Measurements from ENCODE around the gene STARD5.
A peak's percentile ranks its signal among the peaks of the same experiment; 100 is the strongest.

The STARD5 gene

DNA sequence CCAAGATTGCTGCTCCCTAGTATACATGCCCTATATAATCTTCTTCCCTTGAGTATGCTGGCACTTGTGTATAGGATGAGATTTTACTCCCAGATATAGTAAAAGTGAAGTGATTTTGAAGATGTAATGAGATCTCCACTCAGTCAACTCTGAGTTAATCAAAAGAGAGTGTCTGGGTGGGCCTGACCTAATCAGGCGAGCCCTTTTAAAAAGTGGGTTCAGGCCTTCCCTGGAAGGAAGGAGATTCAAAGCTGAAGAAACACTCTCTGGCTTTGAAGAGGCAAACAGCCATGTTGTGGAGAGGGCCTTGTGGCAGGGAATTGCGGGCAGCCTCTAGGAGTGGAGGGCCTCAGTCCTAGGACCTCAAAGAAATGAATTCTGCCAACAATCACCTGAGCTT lies 5.5 kb upstream of the STARD5 start:
- H4K8ac ChIP-seq (ENCODE audit: low read length) = no peak overlapping the region
- H3K4me2 ChIP-seq (ENCODE audit: low read length, poor library complexity, severe bottlenecking) = no peak overlapping the region
- H3K27ac ChIP-seq (ENCODE audit: low read length, poor library complexity, severe bottlenecking) = no peak overlapping the region
- WGBS = 93% methylated on average over 2 of the region's 2 CpGs
- H2AFZ ChIP-seq (ENCODE audit: low read depth, low read length) = no peak overlapping the region
- H3K23ac ChIP-seq (ENCODE audit: low read length in 2 of 2) = no peak overlapping the region
- H3K9me3 ChIP-seq (ENCODE audit: control insufficient read depth, low read length) = no peaks in the 10 kb centered on the region
- no peak overlapping the region for H2BK120ac ChIP-seq (ENCODE audit: low read depth, low read length)
- H3K9ac ChIP-seq (ENCODE audit: low read length) = no peak overlapping the region
- H3K4me1 ChIP-seq (ENCODE audit: control insufficient read depth, insufficient read depth, low read depth, low read length) = peaks cover 13% of the 10 kb centered on the region
- no peak overlapping the region for H3K14ac ChIP-seq (ENCODE audit: low read length in 2 of 2)
- H4K91ac ChIP-seq (ENCODE audit: low read length) = no peak overlapping the region
- no peak for DNase-seq
- peak overlapping the region; percentile 66 for H2AK5ac ChIP-seq (ENCODE audit: low read length, severe bottlenecking)
- H3K27me3 ChIP-seq (ENCODE audit: control insufficient read depth in 1 of 2, insufficient read depth in 1 of 2, low read length in 2 of 2) = peaks cover 0 to 5% of the 10 kb centered on the region in 2 experiments
- H2BK12ac ChIP-seq (ENCODE audit: low read length in 2 of 2) = no peak overlapping the region
- no peak overlapping the region for H3K18ac ChIP-seq (ENCODE audit: low read depth in 1 of 2, low read length in 2 of 2)
- no peak overlapping the region for H2BK15ac ChIP-seq (ENCODE audit: low read depth, poor library complexity, severe bottlenecking)
- no peak overlapping the region for H2BK5ac ChIP-seq (ENCODE audit: low read depth, low read length, poor library complexity, severe bottlenecking)
- H3K4ac ChIP-seq (ENCODE audit: low read depth in 1 of 2, low read length in 2 of 2) = no peak overlapping the region
- peaks cover 5% of the 10 kb centered on the region for H3K79me1 ChIP-seq (replicated peaks; ENCODE audit: low read length, poor library complexity, severe bottlenecking)
- peaks cover 0 to 4% of the 10 kb centered on the region in 2 experiments for H3K36me3 ChIP-seq (ENCODE audit: control insufficient read depth in 1 of 2, insufficient read depth in 2 of 2, low read depth in 1 of 2, low read length in 2 of 2)
- H3K4me3 ChIP-seq (ENCODE audit: insufficient read depth in 1 of 2, low read depth in 1 of 2, low read length in 2 of 2) = no peak overlapping the region

DNA sequence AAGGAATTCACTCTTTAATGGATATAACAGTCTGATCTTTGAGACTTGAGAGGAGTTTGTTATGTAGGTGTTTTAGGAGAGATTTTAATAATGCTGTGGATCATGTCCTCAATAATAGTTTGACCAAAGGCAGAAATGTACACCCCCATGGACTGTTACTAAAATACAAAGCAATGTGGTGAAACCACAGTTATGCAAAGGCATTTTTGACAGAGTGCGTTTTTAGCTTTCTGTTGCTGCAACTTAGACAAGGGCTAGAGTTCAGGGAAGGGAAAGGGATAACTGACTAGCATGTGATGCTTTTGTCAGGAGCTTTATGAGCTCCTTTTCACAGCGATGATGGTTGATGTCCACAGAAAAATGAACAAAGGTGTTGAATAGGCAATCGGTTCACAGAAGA lies 3.6 kb upstream of the STARD5 start:
- Histone ChIP-seq H2AK5ac (ENCODE audit: low read length, severe bottlenecking) (no peak overlapping the region), H3K14ac (ENCODE audit: low read length in 2 of 2) (no peak overlapping the region), H3K23ac (ENCODE audit: low read length in 2 of 2) (no peak overlapping the region), H2BK5ac (ENCODE audit: low read depth, low read length, poor library complexity, severe bottlenecking) (no peak overlapping the region), H3K4me3 (ENCODE audit: insufficient read depth in 1 of 2, low read depth in 1 of 2, low read length in 2 of 2) (no peak overlapping the region), H3K36me3 (ENCODE audit: control insufficient read depth in 1 of 2, insufficient read depth in 2 of 2, low read depth in 1 of 2, low read length in 2 of 2) (peaks cover 0 to 4% of the 10 kb centered on the region in 2 experiments), H3K4me1 (ENCODE audit: control insufficient read depth, insufficient read depth, low read depth, low read length) (peaks cover 19% of the 10 kb centered on the region), H2AFZ (ENCODE audit: low read depth, low read length) (no peak overlapping the region), H3K9me3 (ENCODE audit: control insufficient read depth, low read length) (no peaks in the 10 kb centered on the region), H2BK15ac (ENCODE audit: low read depth, poor library complexity, severe bottlenecking) (no peak overlapping the region), H2BK120ac (ENCODE audit: low read depth, low read length) (no peak overlapping the region), H2BK12ac (ENCODE audit: low read length in 2 of 2) (no peak overlapping the region), H3K4me2 (ENCODE audit: low read length, poor library complexity, severe bottlenecking) (no peak overlapping the region), H4K8ac (ENCODE audit: low read length) (no peak overlapping the region), H4K91ac (ENCODE audit: low read length) (no peak overlapping the region), H3K9ac (ENCODE audit: low read length) (peak overlapping the region; percentile 55), H3K79me1 (replicated peaks; ENCODE audit: low read length, poor library complexity, severe bottlenecking) (peaks cover 8% of the 10 kb centered on the region), H3K27ac (ENCODE audit: low read length, poor library complexity, severe bottlenecking) (peak overlapping the region; percentile 77), H3K4ac (ENCODE audit: low read depth in 1 of 2, low read length in 2 of 2) (no peak overlapping the region), H3K18ac (ENCODE audit: low read depth in 1 of 2, low read length in 2 of 2) (no peak overlapping the region), H3K27me3 (ENCODE audit: control insufficient read depth in 1 of 2, insufficient read depth in 1 of 2, low read length in 2 of 2) (peaks cover 0 to 2% of the 10 kb centered on the region in 2 experiments)
- 59% methylated on average over 2 of the region's 3 CpGs for WGBS
- DNase-seq = peak; percentile 75

DNA sequence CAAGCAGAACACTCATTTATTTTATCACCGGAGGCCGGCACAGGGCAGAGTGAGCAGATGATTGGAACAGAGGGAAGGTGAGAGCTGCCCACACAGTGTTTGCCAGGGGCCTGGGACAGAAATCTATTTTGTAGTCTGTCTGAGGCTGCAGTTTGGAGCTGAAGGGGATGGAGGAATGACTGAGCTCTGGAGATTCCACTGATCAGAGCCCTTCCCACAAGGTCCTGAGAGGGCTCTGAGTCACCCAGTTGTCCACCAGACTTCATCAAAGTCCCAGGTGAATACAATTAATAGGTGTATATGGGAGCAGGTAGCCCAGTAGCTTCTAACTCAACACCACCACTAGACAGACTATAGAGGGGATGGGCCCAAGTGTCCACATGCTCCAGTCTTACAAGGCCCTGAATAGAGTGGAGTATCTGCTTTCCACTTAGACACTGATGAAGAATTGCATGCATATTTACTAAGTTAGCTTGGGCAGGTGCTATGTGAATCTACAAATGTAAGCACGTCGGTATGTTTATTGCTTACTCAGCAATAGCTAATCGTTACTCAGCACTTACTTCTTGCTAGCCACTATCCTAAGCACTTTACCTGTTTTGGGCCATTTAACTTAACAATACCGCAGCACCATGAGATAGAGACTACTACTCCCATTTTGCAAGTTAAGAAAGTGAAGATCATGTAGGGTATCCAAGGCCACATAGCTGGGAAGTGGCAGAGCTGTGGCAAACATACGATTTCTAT lies 2.7 kb upstream of the STARD5 start:
- Histone ChIP-seq H2BK120ac (ENCODE audit: low read depth, low read length) (no peak overlapping the region), H2AK5ac (ENCODE audit: low read length, severe bottlenecking) (peak overlapping the region; percentile 63), H3K79me1 (replicated peaks; ENCODE audit: low read length, poor library complexity, severe bottlenecking) (peaks cover 7% of the 10 kb centered on the region), H3K9ac (ENCODE audit: low read length) (peak overlapping the region; percentile 55), H3K18ac (ENCODE audit: low read depth in 1 of 2, low read length in 2 of 2) (no peak overlapping the region), H3K4me3 (ENCODE audit: insufficient read depth in 1 of 2, low read depth in 1 of 2, low read length in 2 of 2) (no peak overlapping the region), H3K4me1 (ENCODE audit: control insufficient read depth, insufficient read depth, low read depth, low read length) (peaks cover 21% of the 10 kb centered on the region), H4K91ac (ENCODE audit: low read length) (no peak overlapping the region), H3K4ac (ENCODE audit: low read depth in 1 of 2, low read length in 2 of 2) (peak overlapping the region in 1 of 2 experiments; percentile 41), H3K4me2 (ENCODE audit: low read length, poor library complexity, severe bottlenecking) (no peak overlapping the region), H2BK12ac (ENCODE audit: low read length in 2 of 2) (no peak overlapping the region), H3K27ac (ENCODE audit: low read length, poor library complexity, severe bottlenecking) (peak overlapping the region; percentile 77), H3K27me3 (ENCODE audit: control insufficient read depth in 1 of 2, insufficient read depth in 1 of 2, low read length in 2 of 2) (peaks cover 0 to 2% of the 10 kb centered on the region in 2 experiments), H2AFZ (ENCODE audit: low read depth, low read length) (no peak overlapping the region), H3K36me3 (ENCODE audit: control insufficient read depth in 1 of 2, insufficient read depth in 2 of 2, low read depth in 1 of 2, low read length in 2 of 2) (peaks cover 0 to 8% of the 10 kb centered on the region in 2 experiments), H3K14ac (ENCODE audit: low read length in 2 of 2) (no peak overlapping the region), H3K23ac (ENCODE audit: low read length in 2 of 2) (no peak overlapping the region), H3K9me3 (ENCODE audit: control insufficient read depth, low read length) (no peaks in the 10 kb centered on the region), H2BK5ac (ENCODE audit: low read depth, low read length, poor library complexity, severe bottlenecking) (no peak overlapping the region), H4K8ac (ENCODE audit: low read length) (no peak overlapping the region), H2BK15ac (ENCODE audit: low read depth, poor library complexity, severe bottlenecking) (no peak overlapping the region)
- 82% methylated on average over 5 of the region's 7 CpGs for WGBS
- no peak for DNase-seq

DNA sequence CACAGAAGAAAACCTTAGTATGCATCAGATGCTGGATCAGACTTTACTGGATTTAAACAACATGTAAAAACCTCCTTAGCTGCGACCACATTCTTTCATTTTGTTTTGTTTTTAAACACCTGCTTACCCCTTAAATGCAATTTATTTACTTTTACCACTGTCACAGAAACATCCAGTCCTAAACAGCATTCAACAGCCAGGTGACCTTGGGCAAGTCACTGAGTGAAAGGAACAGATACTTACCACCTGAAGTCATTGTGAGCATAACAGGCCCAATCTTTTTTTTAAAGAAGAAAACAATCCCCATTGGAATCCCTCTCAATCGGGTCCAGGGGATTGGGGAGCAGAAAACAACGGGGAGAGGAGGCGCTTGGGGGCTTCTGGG lies 390 bp downstream of the STARD5 start:
- H4K8ac ChIP-seq (ENCODE audit: low read length) = peak overlapping the region; percentile 81

More for the DNA sequence above, 390 bp downstream of the STARD5 start:
- H3K36me3 ChIP-seq (ENCODE audit: control insufficient read depth in 1 of 2, insufficient read depth in 2 of 2, low read depth in 1 of 2, low read length in 2 of 2) = peaks cover 19 to 34% of the 10 kb centered on the region in 2 experiments
- H4K91ac ChIP-seq (ENCODE audit: low read length) = peak overlapping the region; percentile 77
- H3K9ac ChIP-seq (ENCODE audit: low read length) = peak overlapping the region; percentile 93
- peak overlapping the region; percentile 95 for H2BK15ac ChIP-seq (ENCODE audit: low read depth, poor library complexity, severe bottlenecking)
- H3K27ac ChIP-seq (ENCODE audit: low read length, poor library complexity, severe bottlenecking) = no peak overlapping the region
- H3K23ac ChIP-seq (ENCODE audit: low read length in 2 of 2) = peak overlapping the region in 1 of 2 experiments; percentile 23
- H2AK5ac ChIP-seq (ENCODE audit: low read length, severe bottlenecking) = no peak overlapping the region
- no peak overlapping the region for H2BK120ac ChIP-seq (ENCODE audit: low read depth, low read length)
- H2BK5ac ChIP-seq (ENCODE audit: low read depth, low read length, poor library complexity, severe bottlenecking) = no peak overlapping the region
- peaks cover 7% of the 10 kb centered on the region for H3K79me1 ChIP-seq (replicated peaks; ENCODE audit: low read length, poor library complexity, severe bottlenecking)
- DNase-seq = no peak
- H3K4ac ChIP-seq (ENCODE audit: low read depth in 1 of 2, low read length in 2 of 2) = peak overlapping the region in 1 of 2 experiments; percentile 68
- WGBS = 11% methylated on average over 4 of the region's 4 CpGs
- H3K9me3 ChIP-seq (ENCODE audit: control insufficient read depth, low read length) = no peaks in the 10 kb centered on the region
- H2BK12ac ChIP-seq (ENCODE audit: low read length in 2 of 2) = no peak overlapping the region
- no peak overlapping the region for H3K14ac ChIP-seq (ENCODE audit: low read length in 2 of 2)
- H3K4me3 ChIP-seq (ENCODE audit: insufficient read depth in 1 of 2, low read depth in 1 of 2, low read length in 2 of 2) = peak overlapping the region; percentile 93 to 96
- peak overlapping the region; percentile 96 for H3K4me2 ChIP-seq (ENCODE audit: low read length, poor library complexity, severe bottlenecking)
- peak overlapping the region; percentile 99 for H2AFZ ChIP-seq (ENCODE audit: low read depth, low read length)
- H3K18ac ChIP-seq (ENCODE audit: low read depth in 1 of 2, low read length in 2 of 2) = peak overlapping the region in 1 of 2 experiments; percentile 83
- no peaks in the 10 kb centered on the region for H3K27me3 ChIP-seq (ENCODE audit: control insufficient read depth in 1 of 2, insufficient read depth in 1 of 2, low read length in 2 of 2)
- H3K4me1 ChIP-seq (ENCODE audit: control insufficient read depth, insufficient read depth, low read depth, low read length) = peaks cover 17% of the 10 kb centered on the region
